ENCODE measurements around the gene GPC5.

GPC5 gene

DNA sequence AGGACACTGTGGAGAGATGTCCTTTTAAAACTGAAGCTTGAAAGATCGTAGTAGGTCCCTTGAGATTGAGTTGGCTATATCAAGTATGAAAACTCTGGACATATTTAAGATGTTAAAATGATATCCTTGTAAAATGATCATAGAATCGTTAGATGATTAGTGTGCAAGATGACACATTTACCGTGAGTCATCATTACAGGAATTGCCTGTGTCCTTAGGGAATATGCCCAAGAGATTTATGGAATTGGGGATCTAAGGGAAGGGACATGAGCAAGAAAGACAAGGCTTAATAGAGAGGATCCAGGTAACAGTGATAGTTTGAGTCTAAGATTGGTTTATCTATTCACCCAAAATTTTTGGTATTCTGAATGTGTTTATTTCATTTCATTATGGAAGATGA lies 233.7 kb downstream of the GPC5 start:
- no peak overlapping the region for H3K4me2 ChIP-seq (ENCODE audit: low read depth, low read length, poor library complexity, severe bottlenecking)
- no peaks in the 10 kb centered on the region for H3K36me3 ChIP-seq (ENCODE audit: low read length)
- H4K20me1 ChIP-seq (ENCODE audit: low read depth, low read length) = no peaks in the 10 kb centered on the region
- no peaks in the 10 kb centered on the region for H3K9me3 ChIP-seq (ENCODE audit: insufficient read depth, low read length)
- no peak overlapping the region for H3K4me3 ChIP-seq (ENCODE audit: insufficient read depth, low read length, poor library complexity, severe bottlenecking)
- H3F3A ChIP-seq (ENCODE audit: insufficient read depth) = no peaks in the 10 kb centered on the region
- no peaks in the 10 kb centered on the region for H3K27me3 ChIP-seq (ENCODE audit: low read length)
- no peaks in the 10 kb centered on the region for H3K79me2 ChIP-seq (ENCODE audit: insufficient read depth, low read length)
- no peak overlapping the region for H3K27ac ChIP-seq (ENCODE audit: low read depth, low read length)
- H3K9ac ChIP-seq (ENCODE audit: low read length) = no peak overlapping the region
- no peaks in the 10 kb centered on the region for H3K9me2 ChIP-seq (replicated peaks; ENCODE audit: insufficient read depth, low read length)
- no peak overlapping the region for H2AFZ ChIP-seq (ENCODE audit: low read depth, low read length, severe bottlenecking)
- no peak for TF ChIP-seq CTCF (IDR thresholded peaks at IDR 0.05; ENCODE audit: insufficient read depth, low read length, poor library complexity, severe bottlenecking)
- no peak for TF ChIP-seq EZH2phosphoT487 (conservative IDR thresholded peaks at IDR 0.05; ENCODE audit: low read length)

- no peaks in the 10 kb centered on the region for H3K9me2 ChIP-seq (replicated peaks; ENCODE audit: insufficient read depth, low read length)
- TF ChIP-seq CTCF (IDR thresholded peaks at IDR 0.05; ENCODE audit: insufficient read depth, low read length, poor library complexity, severe bottlenecking) (no peak), EZH2phosphoT487 (conservative IDR thresholded peaks at IDR 0.05; ENCODE audit: low read length) (no peak)
- no peaks in the 10 kb centered on the region for H3K79me2 ChIP-seq (ENCODE audit: insufficient read depth, low read length)
- H3K27ac ChIP-seq (ENCODE audit: low read depth, low read length) = no peak overlapping the region
- H3F3A ChIP-seq (ENCODE audit: insufficient read depth) = no peaks in the 10 kb centered on the region
- no peaks in the 10 kb centered on the region for H3K36me3 ChIP-seq (ENCODE audit: low read length)
- H4K20me1 ChIP-seq (ENCODE audit: low read depth, low read length) = no peaks in the 10 kb centered on the region
- no peak overlapping the region for H3K9ac ChIP-seq (ENCODE audit: low read length)
- no peaks in the 10 kb centered on the region for H3K27me3 ChIP-seq (ENCODE audit: low read length)
- no peak overlapping the region for H3K4me3 ChIP-seq (ENCODE audit: insufficient read depth, low read length, poor library complexity, severe bottlenecking)
- H3K9me3 ChIP-seq (ENCODE audit: insufficient read depth, low read length) = no peaks in the 10 kb centered on the region
- no peak overlapping the region for H2AFZ ChIP-seq (ENCODE audit: low read depth, low read length, severe bottlenecking)
- H3K4me2 ChIP-seq (ENCODE audit: low read depth, low read length, poor library complexity, severe bottlenecking) = no peak overlapping the region
Measured at GRCh38 chr13:91639330-91639729, 240.9 kb downstream of the GPC5 start.

DNA sequence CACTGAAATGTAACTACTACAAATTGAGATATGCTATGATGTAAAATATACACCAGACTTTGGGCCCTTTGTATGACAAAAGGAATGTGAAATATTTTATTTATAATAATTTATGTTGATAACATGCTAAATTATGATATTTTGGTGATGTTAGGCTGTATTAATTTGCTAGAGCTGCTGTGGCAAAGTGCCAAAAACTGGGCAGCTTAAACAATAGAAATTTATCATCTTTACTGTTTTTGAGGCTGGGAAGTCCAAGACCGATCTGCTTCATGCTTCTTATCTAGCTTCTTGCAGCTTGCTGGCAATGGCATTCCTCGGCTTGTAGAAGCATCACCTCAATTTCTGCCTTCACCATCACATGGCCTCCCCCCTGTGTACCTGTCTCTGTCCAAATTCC lies 245.0 kb downstream of the GPC5 start:
- Histone ChIP-seq H3K27ac (ENCODE audit: low read depth, low read length) (no peak overlapping the region), H2AFZ (ENCODE audit: low read depth, low read length, severe bottlenecking) (no peak overlapping the region), H3K79me2 (ENCODE audit: insufficient read depth, low read length) (no peaks in the 10 kb centered on the region), H4K20me1 (ENCODE audit: low read depth, low read length) (no peaks in the 10 kb centered on the region), H3K4me2 (ENCODE audit: low read depth, low read length, poor library complexity, severe bottlenecking) (no peak overlapping the region), H3K9me2 (replicated peaks; ENCODE audit: insufficient read depth, low read length) (no peaks in the 10 kb centered on the region), H3K36me3 (ENCODE audit: low read length) (no peaks in the 10 kb centered on the region), H3K9ac (ENCODE audit: low read length) (no peak overlapping the region), H3K27me3 (ENCODE audit: low read length) (no peaks in the 10 kb centered on the region), H3K4me3 (ENCODE audit: insufficient read depth, low read length, poor library complexity, severe bottlenecking) (no peak overlapping the region), H3F3A (ENCODE audit: insufficient read depth) (no peaks in the 10 kb centered on the region), H3K9me3 (ENCODE audit: insufficient read depth, low read length) (no peaks in the 10 kb centered on the region)
- no peak for TF ChIP-seq EZH2phosphoT487 (conservative IDR thresholded peaks at IDR 0.05; ENCODE audit: low read length)
- no peak for TF ChIP-seq CTCF (IDR thresholded peaks at IDR 0.05; ENCODE audit: insufficient read depth, low read length, poor library complexity, severe bottlenecking)

DNA sequence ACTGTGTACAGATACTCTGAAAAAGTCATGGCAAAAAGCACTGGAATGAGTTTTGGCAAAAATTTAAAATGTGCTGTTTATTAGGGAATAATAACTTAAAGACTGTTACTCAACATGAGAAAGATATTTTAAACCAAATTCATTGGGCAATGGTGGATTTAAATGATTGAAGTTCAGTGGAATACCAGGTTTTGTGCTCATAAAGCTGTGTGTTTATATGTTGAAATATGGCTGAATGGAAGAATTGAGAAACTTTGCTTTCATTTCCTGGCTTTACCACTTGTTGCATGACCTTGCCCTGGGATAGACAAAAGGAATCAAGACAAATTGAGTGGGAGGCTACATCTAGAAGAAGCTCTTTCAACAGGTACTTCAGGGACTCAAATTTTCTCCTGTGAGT lies 246.4 kb downstream of the GPC5 start:
- H3K27me3 ChIP-seq (ENCODE audit: low read length) = no peaks in the 10 kb centered on the region
- no peaks in the 10 kb centered on the region for H3K36me3 ChIP-seq (ENCODE audit: low read length)
- no peak overlapping the region for H2AFZ ChIP-seq (ENCODE audit: low read depth, low read length, severe bottlenecking)
- TF ChIP-seq CTCF (IDR thresholded peaks at IDR 0.05; ENCODE audit: insufficient read depth, low read length, poor library complexity, severe bottlenecking) (no peak), EZH2phosphoT487 (conservative IDR thresholded peaks at IDR 0.05; ENCODE audit: low read length) (no peak)
- no peak overlapping the region for H3K4me3 ChIP-seq (ENCODE audit: insufficient read depth, low read length, poor library complexity, severe bottlenecking)
- no peaks in the 10 kb centered on the region for H3K9me2 ChIP-seq (replicated peaks; ENCODE audit: insufficient read depth, low read length)
- no peak overlapping the region for H3K9ac ChIP-seq (ENCODE audit: low read length)
- no peaks in the 10 kb centered on the region for H3K79me2 ChIP-seq (ENCODE audit: insufficient read depth, low read length)
- H3K27ac ChIP-seq (ENCODE audit: low read depth, low read length) = no peak overlapping the region
- H3K9me3 ChIP-seq (ENCODE audit: insufficient read depth, low read length) = no peaks in the 10 kb centered on the region
- H4K20me1 ChIP-seq (ENCODE audit: low read depth, low read length) = no peaks in the 10 kb centered on the region
- no peaks in the 10 kb centered on the region for H3F3A ChIP-seq (ENCODE audit: insufficient read depth)
- no peak overlapping the region for H3K4me2 ChIP-seq (ENCODE audit: low read depth, low read length, poor library complexity, severe bottlenecking)

Data from SU-DHL-6 (cell line).